Fibroblast of mammary gland (primary cell): ENCODE measurements around the gene CCDC85C.

Experiments
- DNase-seq: peaks from one replicate; pipeline ENCODE4 v3.0.0-alpha.2; 2010; ENCODE audit warnings: low read depth
- H3K4me3 ChIP-seq: 2 replicates; pipeline ENCODE4 v1.5.1; 2011; ENCODE audit warnings: low read depth, mild to moderate bottlenecking, low read length, moderate library complexity; ENCODE audit not compliant: control insufficient read depth
- TF ChIP-seq, protein P1 (sequence below): conservative IDR thresholded peaks from 2 replicates; pipeline ENCODE4 v1.5.1; 2011; ENCODE audit warnings: low read depth, low read length, inconsistent platforms; ENCODE audit not compliant: control insufficient read depth, insufficient read depth

CCDC85C gene

DNA sequence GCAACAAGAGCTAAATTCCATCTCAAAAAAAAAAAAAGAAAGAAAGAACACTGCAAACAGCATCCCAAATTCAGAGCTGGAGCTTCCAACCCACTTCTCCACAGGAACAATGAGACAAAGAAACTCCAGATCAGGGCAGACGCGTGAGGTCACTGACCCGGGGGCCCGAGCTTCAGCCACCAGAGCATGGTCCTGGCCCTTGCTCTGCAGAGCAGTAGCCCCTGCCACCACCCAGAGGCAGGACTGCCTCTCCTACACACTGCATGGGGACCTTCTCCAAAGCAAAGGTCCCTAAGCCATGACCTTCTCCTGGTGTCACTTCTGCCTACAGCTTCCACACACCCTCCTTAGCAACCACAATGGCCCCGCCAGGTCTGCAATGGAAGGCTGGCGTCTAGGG, 69.7 kb downstream of the CCDC85C start:
- TF ChIP-seq, protein P1, sequence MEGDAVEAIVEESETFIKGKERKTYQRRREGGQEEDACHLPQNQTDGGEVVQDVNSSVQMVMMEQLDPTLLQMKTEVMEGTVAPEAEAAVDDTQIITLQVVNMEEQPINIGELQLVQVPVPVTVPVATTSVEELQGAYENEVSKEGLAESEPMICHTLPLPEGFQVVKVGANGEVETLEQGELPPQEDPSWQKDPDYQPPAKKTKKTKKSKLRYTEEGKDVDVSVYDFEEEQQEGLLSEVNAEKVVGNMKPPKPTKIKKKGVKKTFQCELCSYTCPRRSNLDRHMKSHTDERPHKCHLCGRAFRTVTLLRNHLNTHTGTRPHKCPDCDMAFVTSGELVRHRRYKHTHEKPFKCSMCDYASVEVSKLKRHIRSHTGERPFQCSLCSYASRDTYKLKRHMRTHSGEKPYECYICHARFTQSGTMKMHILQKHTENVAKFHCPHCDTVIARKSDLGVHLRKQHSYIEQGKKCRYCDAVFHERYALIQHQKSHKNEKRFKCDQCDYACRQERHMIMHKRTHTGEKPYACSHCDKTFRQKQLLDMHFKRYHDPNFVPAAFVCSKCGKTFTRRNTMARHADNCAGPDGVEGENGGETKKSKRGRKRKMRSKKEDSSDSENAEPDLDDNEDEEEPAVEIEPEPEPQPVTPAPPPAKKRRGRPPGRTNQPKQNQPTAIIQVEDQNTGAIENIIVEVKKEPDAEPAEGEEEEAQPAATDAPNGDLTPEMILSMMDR: no peak
- DNase-seq: no peak
- no peak overlapping the region for H3K4me3 ChIP-seq

DNA sequence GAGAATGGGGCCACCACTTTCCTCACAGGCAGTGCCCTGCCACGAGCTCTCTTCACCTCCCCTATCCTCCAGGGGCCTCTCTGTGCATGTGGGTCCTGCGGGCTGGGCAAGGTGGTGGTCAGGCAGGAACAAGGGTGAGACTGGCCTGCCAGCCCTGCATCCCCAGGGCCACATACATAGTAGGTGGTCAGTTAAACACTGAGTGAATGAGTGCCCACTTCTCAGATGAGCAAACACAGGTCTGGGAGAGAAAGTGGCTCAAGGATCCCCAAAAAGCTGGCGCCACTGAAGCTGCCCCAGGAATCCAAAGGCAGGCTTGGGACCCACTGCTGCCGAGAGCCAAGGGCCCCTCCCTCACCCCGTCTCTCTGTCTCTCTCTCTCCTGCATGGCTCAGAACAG, 71.7 kb downstream of the CCDC85C start:
- DNase-seq: no peak
- no peak overlapping the region for H3K4me3 ChIP-seq
- TF ChIP-seq, protein P1: no peak

DNA sequence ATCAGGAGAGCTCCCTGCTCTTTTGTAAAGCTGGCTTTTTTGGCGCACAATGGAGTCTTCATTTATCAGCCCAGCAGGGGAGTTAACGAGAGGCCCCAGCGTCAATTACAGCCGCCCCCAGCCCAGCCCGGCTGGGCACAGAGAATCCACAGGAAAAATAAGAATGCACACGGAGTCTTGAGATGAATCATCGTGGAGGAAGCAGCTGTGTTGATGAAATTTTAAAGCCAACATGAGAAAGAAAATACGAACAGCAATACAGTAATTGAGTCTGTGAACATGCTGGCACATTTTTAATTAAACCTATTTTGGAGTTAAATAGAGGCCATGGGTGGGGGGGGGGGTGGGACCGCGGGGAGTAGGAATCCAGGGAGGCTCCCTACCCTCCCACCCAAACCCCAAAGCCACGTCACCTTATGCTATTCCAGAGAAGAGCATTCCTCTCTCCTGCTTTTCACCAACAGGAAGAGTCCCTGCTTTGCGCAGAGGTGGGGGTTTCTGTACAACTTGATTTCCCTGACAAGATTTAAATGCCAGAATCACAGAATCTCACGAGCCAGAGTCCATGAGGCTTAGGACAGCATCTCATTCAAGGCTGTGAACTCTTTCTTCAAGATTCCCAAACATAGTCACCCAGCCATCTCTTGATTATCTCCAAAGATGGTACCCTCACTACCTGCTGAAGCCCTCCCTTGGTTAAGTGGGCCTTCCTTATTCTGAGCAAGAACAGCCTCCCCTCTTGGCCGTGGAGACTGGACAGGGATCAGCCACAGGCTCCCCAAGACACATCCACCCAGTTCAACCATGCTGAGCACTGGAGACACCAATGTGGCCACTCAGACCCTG, 72.5 kb downstream of the CCDC85C start:
- no peak overlapping the region for H3K4me3 ChIP-seq
- TF ChIP-seq, protein P1: no peak
- DNase-seq: peak; percentile 28

DNA sequence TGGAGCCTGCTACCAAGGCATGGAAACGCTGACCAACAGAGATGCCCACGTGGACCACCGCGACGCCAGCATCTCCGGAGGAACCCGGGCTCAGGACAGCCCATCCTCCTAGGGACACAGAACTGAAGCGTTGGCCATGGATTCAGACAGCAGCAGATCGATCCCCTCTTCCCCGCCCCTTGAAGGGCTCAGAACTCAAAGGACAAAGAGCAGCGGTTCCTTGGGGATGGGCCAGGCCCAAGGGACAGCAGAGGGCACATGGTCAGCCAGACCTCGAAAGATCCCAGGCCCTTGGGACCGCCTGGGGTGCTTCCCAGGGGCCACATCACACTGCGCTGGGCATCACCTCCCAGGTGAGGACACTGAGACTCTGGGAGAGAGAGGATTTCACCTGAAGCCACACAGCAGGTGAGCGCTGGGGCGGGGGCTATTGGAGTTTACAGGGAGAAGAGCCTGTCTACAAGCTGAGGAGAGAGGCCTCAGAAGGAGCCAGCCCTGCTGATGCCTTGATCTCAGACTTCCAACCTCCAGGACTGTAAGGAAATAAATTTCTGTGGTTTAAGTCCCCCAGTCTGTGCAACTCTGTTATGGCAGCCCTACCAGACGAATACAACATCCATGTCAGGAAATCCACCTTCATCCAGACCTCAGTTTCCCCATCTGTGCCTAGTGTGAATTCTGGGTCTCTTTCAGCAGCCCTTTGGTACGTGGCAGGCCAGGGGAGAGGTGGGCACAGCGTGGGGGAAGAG, 73.4 kb downstream of the CCDC85C start:
- TF ChIP-seq, protein P1: no peak

DNA sequence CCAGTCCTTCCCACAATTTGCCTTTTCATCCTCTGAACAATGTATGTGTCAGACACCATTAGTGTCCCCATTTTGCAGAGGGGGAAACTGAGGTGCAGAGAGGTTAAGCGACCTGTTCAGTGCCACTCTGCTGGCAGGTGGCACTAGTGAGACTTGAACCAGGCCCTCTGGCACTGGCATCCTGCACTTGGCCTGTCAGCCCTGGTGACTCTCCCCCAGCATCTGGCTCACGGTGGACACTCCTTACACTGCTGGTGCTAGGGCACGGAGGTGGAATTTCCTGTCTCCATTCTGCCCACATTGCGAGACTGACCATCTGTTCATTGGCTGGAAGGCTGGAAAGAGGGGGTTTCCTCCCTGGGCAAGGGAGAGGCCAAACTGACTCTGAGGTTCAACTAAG, 74.1 kb downstream of the CCDC85C start:
- TF ChIP-seq, protein P1: no peak
- DNase-seq: no peak
- no peak overlapping the region for H3K4me3 ChIP-seq

More for the DNA sequence above, 73.4 kb downstream of the CCDC85C start:
- no peak overlapping the region for H3K4me3 ChIP-seq
- no peak for DNase-seq

DNA sequence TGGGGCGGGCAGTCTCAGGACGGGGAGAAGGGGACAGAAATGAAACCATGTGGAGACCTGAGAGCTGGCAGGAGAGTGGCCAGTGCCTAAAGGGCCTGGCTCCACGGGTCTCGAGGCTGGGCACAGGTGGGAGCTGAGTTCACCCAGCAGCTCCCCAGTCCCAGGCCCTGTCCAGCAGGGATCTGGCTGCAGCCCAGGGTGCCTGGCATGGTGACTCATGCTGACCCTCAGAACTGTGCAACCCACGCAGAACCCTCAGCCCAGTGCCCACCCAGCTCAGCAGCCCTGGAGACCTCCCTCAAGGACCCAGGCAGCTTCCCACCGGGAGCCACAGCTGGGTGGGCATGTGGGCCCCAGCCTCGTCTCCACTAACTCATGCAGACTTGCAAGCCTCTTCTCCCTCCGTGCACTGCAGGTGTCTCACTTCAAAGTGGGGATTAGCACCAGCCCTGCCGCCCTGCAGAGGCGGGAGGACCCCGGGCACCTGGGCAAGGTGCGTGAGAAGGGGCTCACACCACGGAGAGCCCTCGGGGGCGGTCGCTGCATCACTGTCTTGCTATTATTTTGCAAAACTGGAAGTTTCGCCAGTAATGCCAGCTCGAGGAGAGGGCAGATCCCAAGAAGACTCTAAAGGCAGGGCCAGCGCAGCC, 76.5 kb downstream of the CCDC85C start:
- TF ChIP-seq, protein P1: no peak
- no peak overlapping the region for H3K4me3 ChIP-seq
- no peak for DNase-seq
